SK-N-SH treated with all-trans-retinoic acid at 6 μM for 48 hours (cell line): ENCODE measurements around the gene KLF2.

Experiments used
- ATAC-seq: fragments of 200-7000 bp; cut with Tn5 transposase; 3 replicates; pipeline ENCODE4 v1.9.1; 2020; ENCODE audit warnings: mild to moderate bottlenecking, moderate library complexity
- ARNTL ChIP-seq: fragments of 450-650 bp; formaldehyde crosslinking; IDR thresholded peaks from 2 replicates; pipeline ENCODE4 v1.5.0; 2020; ENCODE audit warnings: low read depth, mild to moderate bottlenecking, moderate library complexity, borderline replicate concordance
- BACH2 ChIP-seq: fragments of 250-450 bp; sonication (Bioruptor Pico); IDR thresholded peaks from 2 replicates; pipeline ENCODE4 v1.9.0; 2021; ENCODE audit warnings: mild to moderate bottlenecking, borderline replicate concordance
- CREB5 ChIP-seq: fragments of 250-450 bp; sonication (Bioruptor Pico); IDR thresholded peaks from 2 replicates; pipeline ENCODE4 v1.5.1; 2020; ENCODE audit warnings: low read depth, mild to moderate bottlenecking, moderate library complexity
- CSDC2 ChIP-seq: fragments of 250-450 bp; sonication (Bioruptor Pico); IDR thresholded peaks from 2 replicates; pipeline ENCODE4 v1.5.0; 2020; ENCODE audit warnings: mild to moderate bottlenecking, moderate library complexity
- ESRRG ChIP-seq: fragments of 250-450 bp; sonication (Bioruptor Pico); IDR thresholded peaks from 2 replicates; pipeline ENCODE4 v1.6.1; 2021; ENCODE audit warnings: mild to moderate bottlenecking
- GLIS3 ChIP-seq: fragments of 250-450 bp; sonication (Bioruptor Pico); IDR thresholded peaks from 2 replicates; pipeline ENCODE4 v1.5.0; 2020; ENCODE audit warnings: mild to moderate bottlenecking, moderate library complexity
- ISL1 ChIP-seq: fragments of 250-450 bp; sonication (Bioruptor Pico); IDR thresholded peaks from 2 replicates; pipeline ENCODE4 v2.1.2; 2022; ENCODE audit warnings: mild to moderate bottlenecking, moderate library complexity
- OSR1 ChIP-seq: fragments of 250-450 bp; sonication (Bioruptor Pico); IDR thresholded peaks from 2 replicates; pipeline ENCODE4 v1.8.0; 2022; ENCODE audit warnings: moderate library complexity, mild to moderate bottlenecking, inconsistent platforms
- PATZ1 ChIP-seq: fragments of 250-450 bp; sonication (Bioruptor Pico); IDR thresholded peaks from 2 replicates; pipeline ENCODE4 v1.8.0; 2020; ENCODE audit warnings: mild to moderate bottlenecking, moderate library complexity, borderline replicate concordance
- PPARA ChIP-seq: fragments of 250-450 bp; sonication (Bioruptor Pico); IDR thresholded peaks from 2 replicates; pipeline ENCODE4 v1.5.0; 2020; ENCODE audit warnings: mild to moderate bottlenecking, borderline replicate concordance
- RARB ChIP-seq: fragments of 250-450 bp; sonication (Bioruptor Pico); IDR thresholded peaks from 2 replicates; pipeline ENCODE4 v1.8.0; 2021; ENCODE audit warnings: mild to moderate bottlenecking, moderate library complexity
- SNAI2 ChIP-seq: fragments of 250-450 bp; sonication (Bioruptor Pico); IDR thresholded peaks from 2 replicates; pipeline ENCODE4 v1.5.0; 2020; ENCODE audit warnings: mild to moderate bottlenecking, moderate library complexity
- TCF4 ChIP-seq: fragments of 250-450 bp; sonication (Bioruptor Pico); IDR thresholded peaks from 2 replicates; pipeline ENCODE4 v1.8.0; 2021; ENCODE audit warnings: mild to moderate bottlenecking, moderate library complexity, borderline replicate concordance
- TOX ChIP-seq: fragments of 250-450 bp; sonication (Bioruptor Pico); IDR thresholded peaks from 2 replicates; pipeline ENCODE4 v1.8.0; 2021; ENCODE audit warnings: mild to moderate bottlenecking, moderate library complexity, borderline replicate concordance
- ZC3H10 ChIP-seq: fragments of 250-450 bp; sonication (Bioruptor Pico); IDR thresholded peaks from 2 replicates; pipeline ENCODE4 v1.5.1; 2021; ENCODE audit warnings: mild to moderate bottlenecking, moderate library complexity
- ZFP3 ChIP-seq: fragments of 250-450 bp; sonication (Bioruptor Pico); IDR thresholded peaks from 2 replicates; pipeline ENCODE4 v1.5.0; 2020; ENCODE audit warnings: mild to moderate bottlenecking, moderate library complexity
- ZFP30 ChIP-seq: fragments of 450-650 bp; formaldehyde crosslinking; IDR thresholded peaks from 2 replicates; pipeline ENCODE4 v1.5.0; 2022; ENCODE audit warnings: mild to moderate bottlenecking, moderate library complexity
- ZNF565 ChIP-seq: fragments of 450-650 bp; formaldehyde crosslinking; conservative IDR thresholded peaks from 2 replicates; pipeline ENCODE4 v1.5.0; 2020; ENCODE audit warnings: low read depth, mild to moderate bottlenecking, moderate library complexity
- ZNF70 ChIP-seq: fragments of 450-650 bp; formaldehyde crosslinking; IDR thresholded peaks from 2 replicates; pipeline ENCODE4 v1.5.0; 2020; ENCODE audit warnings: mild to moderate bottlenecking, moderate library complexity
- ZNF8 ChIP-seq: fragments of 450-650 bp; formaldehyde crosslinking; IDR thresholded peaks from 2 replicates; pipeline ENCODE4 v1.5.0; 2020; ENCODE audit warnings: mild to moderate bottlenecking, moderate library complexity
- TF ChIP-seq, protein P1 (sequence below): fragments of 250-450 bp; sonication (Bioruptor Pico); IDR thresholded peaks from 2 replicates; pipeline ENCODE4 v1.5.1; 2021; ENCODE audit warnings: mild to moderate bottlenecking, moderate library complexity

KLF2 gene

DNA sequence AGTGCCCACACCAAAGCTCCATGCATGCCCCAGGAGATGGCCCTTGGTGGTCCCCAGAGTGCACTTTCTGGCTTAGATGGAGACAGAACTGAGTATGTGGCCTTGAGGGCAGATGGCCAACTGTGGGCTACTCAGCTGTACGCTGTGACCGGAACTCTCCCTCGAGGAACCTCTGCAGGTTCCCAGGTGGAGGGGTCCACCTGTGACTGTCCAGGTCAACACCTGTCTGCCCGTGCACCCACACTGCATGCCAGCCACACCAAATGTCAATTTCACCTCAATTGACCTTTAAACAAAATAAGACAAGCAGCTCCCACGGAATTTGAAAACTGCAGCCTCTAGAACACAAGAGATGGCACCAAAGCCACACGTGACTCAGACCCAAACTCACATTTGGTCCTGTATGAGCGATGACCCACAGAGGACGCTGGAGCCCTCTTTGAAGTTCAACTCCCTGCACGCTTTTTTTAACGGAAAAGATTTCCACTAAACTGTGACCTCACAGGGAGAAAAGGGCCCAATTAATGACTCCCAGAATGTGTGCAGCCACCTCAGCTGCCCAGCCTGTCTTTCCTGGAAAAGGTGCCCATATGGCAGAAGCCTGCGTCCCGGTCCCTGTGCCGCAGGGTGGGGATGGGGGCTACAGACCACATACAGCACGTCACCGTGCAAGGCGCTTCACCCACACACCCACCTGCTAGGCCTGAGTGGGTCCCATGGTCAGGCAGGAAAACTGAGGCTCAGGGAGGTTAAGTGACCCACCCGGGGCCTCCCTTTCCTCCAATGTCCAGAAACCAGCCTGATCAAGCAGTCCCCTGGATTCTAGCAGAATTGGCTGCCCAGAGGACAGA is 47.7 kb downstream of the KLF2 start (continued):
- TF ChIP-seq PATZ1 (CRISPR knock-in tag) (no peak), TCF4 (CRISPR knock-in tag) (no peak), BACH2 (CRISPR knock-in tag) (no peak), RARB (CRISPR knock-in tag) (no peak), ZNF8 (CRISPR knock-in tag) (no peak), GLIS3 (no peak), OSR1 (no peak), CSDC2 (CRISPR knock-in tag) (no peak)
- TF ChIP-seq, all 23 proteins: peak for 0

- TF ChIP-seq, protein P1, sequence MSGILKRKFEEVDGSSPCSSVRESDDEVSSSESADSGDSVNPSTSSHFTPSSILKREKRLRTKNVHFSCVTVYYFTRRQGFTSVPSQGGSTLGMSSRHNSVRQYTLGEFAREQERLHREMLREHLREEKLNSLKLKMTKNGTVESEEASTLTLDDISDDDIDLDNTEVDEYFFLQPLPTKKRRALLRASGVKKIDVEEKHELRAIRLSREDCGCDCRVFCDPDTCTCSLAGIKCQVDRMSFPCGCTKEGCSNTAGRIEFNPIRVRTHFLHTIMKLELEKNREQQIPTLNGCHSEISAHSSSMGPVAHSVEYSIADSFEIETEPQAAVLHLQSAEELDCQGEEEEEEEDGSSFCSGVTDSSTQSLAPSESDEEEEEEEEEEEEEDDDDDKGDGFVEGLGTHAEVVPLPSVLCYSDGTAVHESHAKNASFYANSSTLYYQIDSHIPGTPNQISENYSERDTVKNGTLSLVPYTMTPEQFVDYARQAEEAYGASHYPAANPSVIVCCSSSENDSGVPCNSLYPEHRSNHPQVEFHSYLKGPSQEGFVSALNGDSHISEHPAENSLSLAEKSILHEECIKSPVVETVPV, result no peak
- TF ChIP-seq OSR1 (no peak), ZC3H10 (CRISPR knock-in tag) (no peak), ZFP3 (CRISPR knock-in tag) (no peak), TOX (CRISPR knock-in tag) (no peak), ZNF70 (CRISPR knock-in tag) (no peak), PPARA (no peak), ZFP30 (no peak), ARNTL (CRISPR knock-in tag) (no peak)
- no peak for ATAC-seq
Observed at GRCh38 chr19:16373079-16373478, 48.5 kb downstream of the KLF2 start.

GRCh38 chr19:16373532-16373931 is 48.9 kb downstream of the KLF2 start:
- TF ChIP-seq ZFP3 (CRISPR knock-in tag), result no peak
- TF ChIP-seq RARB (CRISPR knock-in tag), result no peak
- no peak for TF ChIP-seq GLIS3
- TF ChIP-seq PPARA, result no peak
- no peak for TF ChIP-seq TCF4 (CRISPR knock-in tag)
- TF ChIP-seq ZFP30, result no peak
- no peak for TF ChIP-seq BACH2 (CRISPR knock-in tag)
- TF ChIP-seq, protein P1, result no peak
- no peak for TF ChIP-seq ESRRG
- no peak for TF ChIP-seq ZNF565 (CRISPR knock-in tag)
- TF ChIP-seq CREB5 (CRISPR knock-in tag), result no peak
- ATAC-seq, result no peak

GRCh38 chr19:16373989-16374388 is 49.4 kb downstream of the KLF2 start:
- TF ChIP-seq ZC3H10 (CRISPR knock-in tag) (no peak), BACH2 (CRISPR knock-in tag) (no peak), TCF4 (CRISPR knock-in tag) (no peak), ISL1 (CRISPR knock-in tag) (no peak), ZFP30 (no peak), TOX (CRISPR knock-in tag) (no peak), SNAI2 (no peak), ZNF565 (CRISPR knock-in tag) (no peak), ZNF8 (CRISPR knock-in tag) (no peak), CREB5 (CRISPR knock-in tag) (no peak)
- TF ChIP-seq, protein P1, result no peak
- no peak for ATAC-seq
